ENCODE results near the gene SPN.

GRCh38 chr16:29674188-29674587, 11.1 kb downstream of the SPN start:
- TF ChIP-seq CTCF (IDR thresholded peaks at IDR 0.05) (no peak), POLR2A (IDR thresholded peaks at IDR 0.05) (no peak)

Data from body of pancreas (tissue), 4 donors.